Sigmoid colon (tissue), 7 donors: ENCODE results near the gene CDK15. TPM values are rescaled to one million over a fixed set of nuclear protein-coding genes. Genes with fewer than 3 reads are reported as not detected.

Source experiments
- DNase-seq: peaks from one replicate; pipeline ENCODE4 v3.0.0-alpha.2; 2019
- H3K27ac ChIP-seq, 4 donors: fragments of 200-600 bp; sonication (generic); one replicate each; pipeline ENCODE4 v1.5.1; 2016 to 2019; ENCODE audit warnings: mild to moderate bottlenecking in 1 of 4
- H3K27me3 ChIP-seq, 3 donors: fragments of 200-600 bp; sonication (generic); one replicate each; pipeline ENCODE4 v1.5.1; 2019; ENCODE audit warnings: mild to moderate bottlenecking in 1 of 3
- H3K36me3 ChIP-seq, 4 donors: fragments of 200-600 bp; sonication (generic); one replicate each; pipeline ENCODE4 v1.5.1; 2016 to 2019
- H3K4me1 ChIP-seq, 4 donors: fragments of 200-600 bp; sonication (generic); one replicate each; pipeline ENCODE4 v1.5.1; 2017 to 2019
- H3K4me3 ChIP-seq, 4 donors: fragments of 200-600 bp; sonication (generic); one replicate each; pipeline ENCODE4 v1.5.1; 2017 to 2019; ENCODE audit warnings: mild to moderate bottlenecking in 2 of 4, moderate library complexity in 1 of 4
- H3K9me3 ChIP-seq, 4 donors: fragments of 200-600 bp in 3 of 4; sonication (generic) in 3 of 4; one replicate each; pipeline versions ENCODE4 v1.5.1 to v1.6.1; 2013 to 2019
- CTCF ChIP-seq, 4 experiments: fragments of 450-650 bp in 3 of 4; fragments of 200-600 bp in 1 of 4; IDR thresholded peaks; one replicate each; pipeline ENCODE4 v1.5.1; 2016 to 2019; ENCODE audit warnings: antibody characterized with exemption in 4 of 4, mild to moderate bottlenecking in 3 of 4, moderate library complexity in 2 of 4
- EP300 ChIP-seq, 4 donors: sonication (generic); formaldehyde crosslinking; IDR thresholded peaks; one replicate each; pipeline ENCODE4 v1.6.1; 2017; ENCODE audit warnings: antibody characterized with exemption in 4 of 4
- POLR2A ChIP-seq, 2 donors: fragments of 450-650 bp; IDR thresholded peaks; one replicate each; pipeline ENCODE4 v1.6.1; 2016; ENCODE audit warnings: antibody characterized with exemption in 2 of 2, mild to moderate bottlenecking in 2 of 2, moderate library complexity in 2 of 2
- POLR2AphosphoS5 ChIP-seq, 4 donors: sonication (generic); formaldehyde crosslinking; IDR thresholded peaks; one replicate each; pipeline ENCODE4 v1.6.1; 2017; ENCODE audit warnings: antibody characterized with exemption in 4 of 4
- WGBS, 2 donors: extraction: QIAGEN DNeasy Blood & Tissue Kit; methylation state at CpG; one replicate each; pipeline ENCODE4 v1.1.7; 2013; 5-methylcytosine and 5-hydroxymethylcytosine counted together
- intact Hi-C: fragments of 100-400 bp; cut with DNase I; formaldehyde crosslinking; loops from one replicate; pipeline ENCODE4 v1.15.1; 2023
- polyA plus RNA-seq, 3 donors: library from polyadenylated mRNA; stranded (reverse); fragments of 200-250 nt; gene quantifications; one replicate each; pipeline ENCODE4 v1.2.3, GENCODE V29; 2013
- total RNA-seq, 4 donors: library from RNA; depleted of rRNA; stranded (reverse); fragments of >200 nt; gene quantifications; one replicate each; pipeline ENCODE4 v1.1.0, GENCODE V29; 2016
- donor health status: healthy with polysubstance abuse.
- donor health status: Bipolar disorder and iron deficiency.
- donor health status: healthy.

CDK15 gene
- total and polyA plus RNA-seq, 7 donors, result 0.12 to 0.81 (median 0.55) TPM; not detected in 1

- Histone ChIP-seq H3K36me3 (no peaks in the 10 kb centered on the region), H3K27ac (no peak overlapping the region), H3K9me3 (no peaks in the 10 kb centered on the region), H3K4me1 (peaks cover 0 to 9% (median under 1%) of the 10 kb centered on the region in 4 donors), H3K4me3 (no peak overlapping the region), H3K27me3 (no peaks in the 10 kb centered on the region)
- TF ChIP-seq POLR2A (IDR thresholded peaks at IDR 0.05), result no peak
- no peak for TF ChIP-seq EP300 (IDR thresholded peaks at IDR 0.05)
- no peak for TF ChIP-seq POLR2AphosphoS5 (IDR thresholded peaks at IDR 0.05)
- TF ChIP-seq CTCF (IDR thresholded peaks at IDR 0.05), result no peak
- DNase-seq, result no peak
- intact Hi-C loops, result no loop called here
- 47 to 60% methylated on average over 4 of the region's 4 CpGs for WGBS, 2 donors
Observed at GRCh38 chr2:201785135-201785534, 21.2 kb upstream of the CDK15 start.

- no peak for DNase-seq
- no peak overlapping the region for H3K4me3 ChIP-seq
- peaks cover 0 to 7% (median 0%) of the 10 kb centered on the region in 4 donors for H3K4me1 ChIP-seq
- intact Hi-C loops, result no loop called here
- no peaks in the 10 kb centered on the region for H3K27me3 ChIP-seq
- no peak overlapping the region for H3K27ac ChIP-seq
- H3K36me3 ChIP-seq, result no peaks in the 10 kb centered on the region
- H3K9me3 ChIP-seq, result no peaks in the 10 kb centered on the region
- no peak for TF ChIP-seq POLR2A (IDR thresholded peaks at IDR 0.05)
- TF ChIP-seq CTCF (IDR thresholded peaks at IDR 0.05), result no peak
- TF ChIP-seq EP300 (IDR thresholded peaks at IDR 0.05), result no peak
- TF ChIP-seq POLR2AphosphoS5 (IDR thresholded peaks at IDR 0.05), result no peak
Observed at GRCh38 chr2:201786471-201786870, 19.9 kb upstream of the CDK15 start.

GRCh38 chr2:201788371-201788770 is 18.0 kb upstream of the CDK15 start:
- intact Hi-C loops, result no loop called here
- Histone ChIP-seq H3K4me3 (no peak overlapping the region), H3K27ac (no peak overlapping the region), H3K9me3 (no peaks in the 10 kb centered on the region), H3K36me3 (no peaks in the 10 kb centered on the region), H3K27me3 (no peaks in the 10 kb centered on the region), H3K4me1 (no peaks in the 10 kb centered on the region)
- no peak for DNase-seq
- WGBS, 2 donors, result 74 to 84% methylated on average over 3 of the region's 3 CpGs
- TF ChIP-seq POLR2AphosphoS5 (IDR thresholded peaks at IDR 0.05) (no peak), EP300 (IDR thresholded peaks at IDR 0.05) (no peak), CTCF (IDR thresholded peaks at IDR 0.05) (no peak)

- H3K4me3 ChIP-seq, result no peak overlapping the region
- WGBS, 2 donors, result 18 to 71% methylated on average over 2 of the region's 2 CpGs
- H3K36me3 ChIP-seq, result no peaks in the 10 kb centered on the region
- no peaks in the 10 kb centered on the region for H3K27me3 ChIP-seq
- H3K27ac ChIP-seq, result no peak overlapping the region
- TF ChIP-seq POLR2A (IDR thresholded peaks at IDR 0.05) (no peak), EP300 (IDR thresholded peaks at IDR 0.05) (no peak), CTCF (IDR thresholded peaks at IDR 0.05) (no peak), POLR2AphosphoS5 (IDR thresholded peaks at IDR 0.05) (no peak)
- H3K9me3 ChIP-seq, result no peaks in the 10 kb centered on the region
- no peaks in the 10 kb centered on the region for H3K4me1 ChIP-seq
- DNase-seq, result no peak
- intact Hi-C loops, result no loop called here
Observed at GRCh38 chr2:201789395-201789794, 16.9 kb upstream of the CDK15 start.

- H3K36me3 ChIP-seq, result no peaks in the 10 kb centered on the region
- no peak overlapping the region for H3K27ac ChIP-seq
- intact Hi-C loops, result no loop called here
- no peaks in the 10 kb centered on the region for H3K4me1 ChIP-seq
- H3K9me3 ChIP-seq, result no peaks in the 10 kb centered on the region
- H3K27me3 ChIP-seq, result no peaks in the 10 kb centered on the region
- no peak for DNase-seq
- WGBS, 2 donors, result 88 to 89% methylated on average over 3 of the region's 3 CpGs
- TF ChIP-seq EP300 (IDR thresholded peaks at IDR 0.05), result no peak
- TF ChIP-seq POLR2AphosphoS5 (IDR thresholded peaks at IDR 0.05), result no peak
- no peak for TF ChIP-seq POLR2A (IDR thresholded peaks at IDR 0.05)
- TF ChIP-seq CTCF (IDR thresholded peaks at IDR 0.05), result no peak
- H3K4me3 ChIP-seq, result no peak overlapping the region
Observed at GRCh38 chr2:201790291-201790690, 16.0 kb upstream of the CDK15 start.
